Gastroesophageal sphincter (tissue), 4 donors: ENCODE data around the gene RINL. TPM values are rescaled to one million over a fixed set of nuclear protein-coding genes. Genes with fewer than 3 reads are reported as not detected.

Source experiments
- ATAC-seq: fragments of 150-250 bp; one replicate; pipeline ENCODE4 v1.9.1; 2016; ENCODE audit warnings: mild to moderate bottlenecking, moderate library complexity
- H3K27ac ChIP-seq, 4 donors: fragments of 200-600 bp; sonication (generic) in 3 of 4; 1 replicate in 3 of 4; 2 replicates in 1 of 4; pipeline ENCODE4 v1.5.1; 2016 to 2019
- H3K27me3 ChIP-seq: fragments of 200-600 bp; sonication (generic); one replicate; pipeline ENCODE4 v1.5.1; 2019
- H3K36me3 ChIP-seq, 2 donors: fragments of 200-600 bp; sonication (generic); one replicate each; pipeline ENCODE4 v1.5.1; 2019; ENCODE audit warnings: control low read depth in 1 of 2
- H3K4me1 ChIP-seq, 3 donors: fragments of 200-600 bp; sonication (generic); 1 replicate in 2 of 3; 2 replicates in 1 of 3; pipeline ENCODE4 v1.5.1; 2016 to 2019; ENCODE audit warnings: control low read depth in 2 of 3
- H3K4me3 ChIP-seq, 2 donors: fragments of 200-600 bp; sonication (generic); one replicate each; pipeline ENCODE4 v1.5.1; 2019; ENCODE audit warnings: mild to moderate bottlenecking in 1 of 2, moderate library complexity in 1 of 2
- H3K9me3 ChIP-seq, 3 donors: fragments of 200-600 bp; sonication (generic); one replicate each; pipeline ENCODE4 v1.5.1; 2017 to 2019; ENCODE audit warnings: control low read depth in 2 of 3
- CTCF ChIP-seq, 4 experiments: fragments of 200-600 bp in 2 of 4; fragments of 450-650 bp in 2 of 4; sonication (generic) in 1 of 4; IDR thresholded peaks; one replicate each; pipeline ENCODE4 v1.5.1; 2017 to 2019; ENCODE audit warnings: antibody characterized with exemption in 4 of 4, mild to moderate bottlenecking in 2 of 4, moderate library complexity in 2 of 4
- EP300 ChIP-seq: sonication (generic); formaldehyde crosslinking; IDR thresholded peaks from one replicate; pipeline ENCODE4 v1.6.1; 2017; ENCODE audit warnings: antibody characterized with exemption, mild to moderate bottlenecking
- POLR2A ChIP-seq, 2 donors: fragments of 450-650 bp; IDR thresholded peaks; one replicate each; pipeline ENCODE4 v1.6.1; 2017; ENCODE audit warnings: antibody characterized with exemption in 2 of 2, mild to moderate bottlenecking in 2 of 2, moderate library complexity in 1 of 2
- POLR2AphosphoS5 ChIP-seq: sonication (generic); formaldehyde crosslinking; IDR thresholded peaks from one replicate; pipeline ENCODE4 v1.6.1; 2017; ENCODE audit warnings: antibody characterized with exemption
- WGBS, 2 donors: methylation state at CpG; one replicate each; pipeline ENCODE4 v1.1.5; 2018; ENCODE audit warnings: low coverage in 1 of 2; 5-methylcytosine and 5-hydroxymethylcytosine counted together
- total RNA-seq, 4 donors: library from RNA; depleted of rRNA; stranded (reverse); fragments of >200 nt; gene quantifications; one replicate each; pipeline ENCODE4 v1.1.0, GENCODE V29; 2016

RINL gene
- total RNA-seq, 4 donors from 2014 or later = 1.2 to 8.2 (median 4.1) TPM

GRCh38 chr19:38849147-38849859 is 28.8 kb downstream of the RINL start:
- H3K36me3 ChIP-seq = peaks cover 0 to 37% of the 10 kb centered on the region in 2 donors
- peak; percentile 52 for ATAC-seq
- WGBS, 2 donors = 0% methylated on average over 6 of the region's 76 CpGs; no CpG with 5 or more reads in 1 of the 2 donors
- H3K4me3 ChIP-seq = peak overlapping the region; percentile 72 to 99
- peak in 2 of 4 experiments; percentile 7 to 9 for TF ChIP-seq CTCF (IDR thresholded peaks at IDR 0.05)
- TF ChIP-seq POLR2A (IDR thresholded peaks at IDR 0.05) = no peak
- peak; percentile 44 for TF ChIP-seq POLR2AphosphoS5
- H3K27ac ChIP-seq = peak overlapping the region; percentile 98 to 100 (median 100)
- H3K4me1 ChIP-seq = peaks cover 0 to 67% (median 19%) of the 10 kb centered on the region in 3 donors
- H3K27me3 ChIP-seq = no peaks in the 10 kb centered on the region
- no peaks in the 10 kb centered on the region for H3K9me3 ChIP-seq

GRCh38 chr19:38848299-38849146 is 29.6 kb downstream of the RINL start:
- no peak for ATAC-seq
- no peaks in the 10 kb centered on the region for H3K9me3 ChIP-seq
- H3K27ac ChIP-seq = peak overlapping the region in 3 of 4 donors; percentile 100
- 8 to 10% methylated on average over 15 to 21 of the region's 22 CpGs for WGBS, 2 donors
- H3K4me3 ChIP-seq = peak overlapping the region; percentile 72 to 99
- peaks cover 0 to 45% of the 10 kb centered on the region in 2 donors for H3K36me3 ChIP-seq
- peaks cover 0 to 75% (median 19%) of the 10 kb centered on the region in 3 donors for H3K4me1 ChIP-seq
- TF ChIP-seq EP300 = no peak
- TF ChIP-seq POLR2AphosphoS5 = no peak
- no peak for TF ChIP-seq CTCF (IDR thresholded peaks at IDR 0.05)
- TF ChIP-seq POLR2A (IDR thresholded peaks at IDR 0.05) = no peak
- H3K27me3 ChIP-seq = no peaks in the 10 kb centered on the region

GRCh38 chr19:38846097-38846496 is 32.0 kb downstream of the RINL start:
- WGBS, 2 donors = 100% methylated on average over 1 of the region's 2 CpGs; no CpG with 5 or more reads in 1 of the 2 donors
- TF ChIP-seq POLR2AphosphoS5 (no peak), POLR2A (IDR thresholded peaks at IDR 0.05) (no peak), EP300 (no peak), CTCF (IDR thresholded peaks at IDR 0.05) (no peak)
- no peaks in the 10 kb centered on the region for H3K9me3 ChIP-seq
- H3K4me1 ChIP-seq = peaks cover 0 to 74% (median 14%) of the 10 kb centered on the region in 3 donors
- H3K4me3 ChIP-seq = no peak overlapping the region
- peaks cover 0 to 69% of the 10 kb centered on the region in 2 donors for H3K36me3 ChIP-seq
- no peak for ATAC-seq
- no peak overlapping the region for H3K27ac ChIP-seq
- H3K27me3 ChIP-seq = no peaks in the 10 kb centered on the region

GRCh38 chr19:38845374-38846024 is 32.6 kb downstream of the RINL start:
- peak overlapping the region in 1 of 4 donors; percentile 9 for H3K27ac ChIP-seq
- 75 to 86% methylated on average over 11 to 13 of the region's 14 CpGs for WGBS, 2 donors
- H3K4me1 ChIP-seq = peaks cover 0 to 75% (median 14%) of the 10 kb centered on the region in 3 donors
- TF ChIP-seq CTCF (IDR thresholded peaks at IDR 0.05) = no peak
- TF ChIP-seq POLR2AphosphoS5 = no peak
- TF ChIP-seq EP300 = no peak
- no peak for TF ChIP-seq POLR2A (IDR thresholded peaks at IDR 0.05)
- ATAC-seq = no peak
- no peak overlapping the region for H3K4me3 ChIP-seq
- no peaks in the 10 kb centered on the region for H3K9me3 ChIP-seq
- H3K27me3 ChIP-seq = no peaks in the 10 kb centered on the region
- peaks cover 0 to 75% of the 10 kb centered on the region in 2 donors for H3K36me3 ChIP-seq
